GM19043 (cell line): ENCODE measurements around the gene PLSCR4.

Source experiments
- ATAC-seq: cut with Tn5 transposase; IDR thresholded peaks from one replicate; pipeline ENCODE4 v1.9.1; 2021; ENCODE audit warnings: low read depth; ENCODE audit not compliant: unreplicated experiment

The PLSCR4 gene

GRCh38 chr3:146196789-146197188 is 54.1 kb downstream of the PLSCR4 start:
- ATAC-seq: no peak

- no peak for ATAC-seq
These were observed 55.3 kb downstream of the PLSCR4 start for GRCh38 chr3:146195605-146196004.

GRCh38 chr3:146195030-146195429 is 55.9 kb downstream of the PLSCR4 start:
- ATAC-seq: no peak

- ATAC-seq: no peak
These were observed 59.9 kb downstream of the PLSCR4 start for GRCh38 chr3:146191051-146191450.

GRCh38 chr3:146189519-146190173 is 61.3 kb downstream of the PLSCR4 start:
- ATAC-seq: peak; percentile 91

- ATAC-seq: no peak
These were observed 63.5 kb downstream of the PLSCR4 start for GRCh38 chr3:146187334-146187950.

- no peak for ATAC-seq
These were observed 66.5 kb downstream of the PLSCR4 start for GRCh38 chr3:146184241-146185015.

GRCh38 chr3:146181216-146181615 is 69.7 kb downstream of the PLSCR4 start:
- ATAC-seq: no peak

GRCh38 chr3:146180376-146180775 is 70.5 kb downstream of the PLSCR4 start:
- no peak for ATAC-seq

- no peak for ATAC-seq
These were observed 72.8 kb downstream of the PLSCR4 start for GRCh38 chr3:146178006-146178689.

- ATAC-seq: no peak
These were observed 73.4 kb downstream of the PLSCR4 start for GRCh38 chr3:146177519-146177918.

- ATAC-seq: no peak
These were observed 73.8 kb downstream of the PLSCR4 start for GRCh38 chr3:146177072-146177471.

- ATAC-seq: no peak
These were observed 78.3 kb downstream of the PLSCR4 start for GRCh38 chr3:146172586-146172985.

- ATAC-seq: no peak
These were observed 80.3 kb downstream of the PLSCR4 start for GRCh38 chr3:146170591-146170990.

GRCh38 chr3:146169891-146170290 is 81.0 kb downstream of the PLSCR4 start:
- no peak for ATAC-seq

GRCh38 chr3:146166826-146167225 is 84.1 kb downstream of the PLSCR4 start:
- ATAC-seq: no peak

GRCh38 chr3:146166415-146166821 is 84.5 kb downstream of the PLSCR4 start:
- ATAC-seq: no peak

- ATAC-seq: no peak
These were observed 85.0 kb downstream of the PLSCR4 start for GRCh38 chr3:146165877-146166276.

GRCh38 chr3:146164971-146165769 is 85.7 kb downstream of the PLSCR4 start:
- ATAC-seq: no peak

GRCh38 chr3:146164506-146164905 is 86.4 kb downstream of the PLSCR4 start:
- ATAC-seq: no peak
